Measurements from ENCODE around the gene R3HDM2. TPM values are rescaled to one million over a fixed set of nuclear protein-coding genes. Genes with fewer than 3 reads are reported as not detected.

The R3HDM2 gene
- total and polyA plus RNA-seq, 2 of the 13 experiments (the other 11 are each of a cell fraction or from before 2014, with no cell fraction given): 11.1 to 23.5 TPM

DNA sequence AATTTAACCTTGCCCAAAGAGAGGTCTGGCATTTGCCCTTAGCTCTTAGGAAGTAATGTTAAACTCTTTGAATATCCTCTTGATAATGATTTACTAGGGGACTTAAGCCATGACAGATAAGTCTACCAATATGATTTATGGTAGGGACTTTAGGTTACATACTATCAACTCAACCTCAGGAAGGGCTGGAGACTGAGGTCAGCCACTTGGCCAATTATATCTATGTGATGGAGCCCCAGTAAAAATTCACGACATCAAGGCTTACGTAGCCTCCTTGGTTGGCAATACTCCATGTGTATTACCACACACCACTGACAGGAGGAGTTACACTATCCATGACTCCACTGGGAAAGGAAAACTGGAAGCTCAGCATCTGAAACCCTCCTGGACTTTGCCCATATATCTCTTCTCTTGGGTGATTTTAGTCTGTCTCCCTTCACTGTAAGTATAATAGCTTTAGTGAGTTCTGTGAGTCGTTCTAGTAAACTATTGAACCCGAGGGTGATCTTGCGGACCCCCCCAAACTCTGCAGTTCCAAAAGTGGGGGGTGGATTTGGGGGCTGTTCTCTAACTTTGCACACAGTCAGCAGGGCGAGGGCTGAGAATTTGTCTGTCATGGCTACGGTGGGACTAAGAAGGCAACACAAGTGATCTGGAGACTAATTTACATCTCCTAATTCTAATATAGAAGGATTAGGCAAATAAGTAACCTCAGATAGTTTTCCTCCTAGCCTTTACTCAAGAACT is 62.3 kb downstream of the R3HDM2 start (continued):
- TF ChIP-seq ZNF205 (CRISPR knock-in tag; IDR thresholded peaks at IDR 0.05) (no peak), ZNF713 (CRISPR knock-in tag; IDR thresholded peaks at IDR 0.05) (no peak), ZFP1 (CRISPR knock-in tag; IDR thresholded peaks at IDR 0.05) (no peak), ZNF383 (CRISPR knock-in tag; IDR thresholded peaks at IDR 0.05; ENCODE audit: borderline replicate concordance) (no peak), NCOA1 (CRISPR knock-in tag; IDR thresholded peaks at IDR 0.05) (no peak), CHD4 (IDR thresholded peaks at IDR 0.05; ENCODE audit: borderline replicate concordance, low read length) (no peak), SIN3A (IDR thresholded peaks at IDR 0.05; ENCODE audit: borderline replicate concordance, low read depth, low read length) (no peak), MAFF (IDR thresholded peaks at IDR 0.05; ENCODE audit: low read depth, low read length) (peak; percentile 37; the same call in 1 of the 2 replicates), POLR2G (IDR thresholded peaks at IDR 0.05; ENCODE audit: low read depth, low read length) (no peak), ZNF17 (CRISPR knock-in tag; IDR thresholded peaks at IDR 0.05) (no peak), CAMTA2 (CRISPR knock-in tag; IDR thresholded peaks at IDR 0.05; ENCODE audit: borderline replicate concordance) (no peak), RFX5 (IDR thresholded peaks at IDR 0.05; ENCODE audit: low read depth, low read length) (no peak), ELF1 (CRISPR knock-in tag; IDR thresholded peaks at IDR 0.05) (no peak), SOX6 (IDR thresholded peaks at IDR 0.05) (no peak), SOX6 (CRISPR knock-in tag; IDR thresholded peaks at IDR 0.05) (no peak), ATAD3A (CRISPR knock-in tag; IDR thresholded peaks at IDR 0.05) (no peak), MAZ (IDR thresholded peaks at IDR 0.05; ENCODE audit: borderline replicate concordance, low read depth, low read length) (no peak), MAZ (CRISPR knock-in tag; IDR thresholded peaks at IDR 0.05; ENCODE audit: low read depth) (no peak), GATAD2A (CRISPR knock-in tag; IDR thresholded peaks at IDR 0.05) (peak; percentile 55; the same call in 1 of the 2 replicates), ZNF605 (CRISPR knock-in tag; IDR thresholded peaks at IDR 0.05) (no peak), KDM5A (IDR thresholded peaks at IDR 0.05; ENCODE audit: borderline replicate concordance, low read length) (no peak), TCF12 (IDR thresholded peaks at IDR 0.05) (no peak), TCF12 (CRISPR knock-in tag; IDR thresholded peaks at IDR 0.05) (no peak), TGIF2 (CRISPR knock-in tag; IDR thresholded peaks at IDR 0.05) (no peak)
- TF ChIP-seq, protein P1, sequence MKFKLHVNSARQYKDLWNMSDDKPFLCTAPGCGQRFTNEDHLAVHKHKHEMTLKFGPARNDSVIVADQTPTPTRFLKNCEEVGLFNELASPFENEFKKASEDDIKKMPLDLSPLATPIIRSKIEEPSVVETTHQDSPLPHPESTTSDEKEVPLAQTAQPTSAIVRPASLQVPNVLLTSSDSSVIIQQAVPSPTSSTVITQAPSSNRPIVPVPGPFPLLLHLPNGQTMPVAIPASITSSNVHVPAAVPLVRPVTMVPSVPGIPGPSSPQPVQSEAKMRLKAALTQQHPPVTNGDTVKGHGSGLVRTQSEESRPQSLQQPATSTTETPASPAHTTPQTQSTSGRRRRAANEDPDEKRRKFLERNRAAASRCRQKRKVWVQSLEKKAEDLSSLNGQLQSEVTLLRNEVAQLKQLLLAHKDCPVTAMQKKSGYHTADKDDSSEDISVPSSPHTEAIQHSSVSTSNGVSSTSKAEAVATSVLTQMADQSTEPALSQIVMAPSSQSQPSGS (CRISPR knock-in tag; IDR thresholded peaks at IDR 0.05): 0 out of 2 replicates have a peak, but pooled peaks have one; percentile 46
- TF ChIP-seq, protein P2, sequence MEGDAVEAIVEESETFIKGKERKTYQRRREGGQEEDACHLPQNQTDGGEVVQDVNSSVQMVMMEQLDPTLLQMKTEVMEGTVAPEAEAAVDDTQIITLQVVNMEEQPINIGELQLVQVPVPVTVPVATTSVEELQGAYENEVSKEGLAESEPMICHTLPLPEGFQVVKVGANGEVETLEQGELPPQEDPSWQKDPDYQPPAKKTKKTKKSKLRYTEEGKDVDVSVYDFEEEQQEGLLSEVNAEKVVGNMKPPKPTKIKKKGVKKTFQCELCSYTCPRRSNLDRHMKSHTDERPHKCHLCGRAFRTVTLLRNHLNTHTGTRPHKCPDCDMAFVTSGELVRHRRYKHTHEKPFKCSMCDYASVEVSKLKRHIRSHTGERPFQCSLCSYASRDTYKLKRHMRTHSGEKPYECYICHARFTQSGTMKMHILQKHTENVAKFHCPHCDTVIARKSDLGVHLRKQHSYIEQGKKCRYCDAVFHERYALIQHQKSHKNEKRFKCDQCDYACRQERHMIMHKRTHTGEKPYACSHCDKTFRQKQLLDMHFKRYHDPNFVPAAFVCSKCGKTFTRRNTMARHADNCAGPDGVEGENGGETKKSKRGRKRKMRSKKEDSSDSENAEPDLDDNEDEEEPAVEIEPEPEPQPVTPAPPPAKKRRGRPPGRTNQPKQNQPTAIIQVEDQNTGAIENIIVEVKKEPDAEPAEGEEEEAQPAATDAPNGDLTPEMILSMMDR (CRISPR knock-in tag; IDR thresholded peaks at IDR 0.05): peak; percentile 57
- TF ChIP-seq, protein P3, sequence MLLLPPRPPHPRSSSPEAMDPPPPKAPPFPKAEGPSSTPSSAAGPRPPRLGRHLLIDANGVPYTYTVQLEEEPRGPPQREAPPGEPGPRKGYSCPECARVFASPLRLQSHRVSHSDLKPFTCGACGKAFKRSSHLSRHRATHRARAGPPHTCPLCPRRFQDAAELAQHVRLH (CRISPR knock-in tag; IDR thresholded peaks at IDR 0.05; ENCODE audit: borderline replicate concordance, low read depth): peak; percentile 34; the same call in 1 of the 2 replicates
- TF ChIP-seq, protein P4, sequence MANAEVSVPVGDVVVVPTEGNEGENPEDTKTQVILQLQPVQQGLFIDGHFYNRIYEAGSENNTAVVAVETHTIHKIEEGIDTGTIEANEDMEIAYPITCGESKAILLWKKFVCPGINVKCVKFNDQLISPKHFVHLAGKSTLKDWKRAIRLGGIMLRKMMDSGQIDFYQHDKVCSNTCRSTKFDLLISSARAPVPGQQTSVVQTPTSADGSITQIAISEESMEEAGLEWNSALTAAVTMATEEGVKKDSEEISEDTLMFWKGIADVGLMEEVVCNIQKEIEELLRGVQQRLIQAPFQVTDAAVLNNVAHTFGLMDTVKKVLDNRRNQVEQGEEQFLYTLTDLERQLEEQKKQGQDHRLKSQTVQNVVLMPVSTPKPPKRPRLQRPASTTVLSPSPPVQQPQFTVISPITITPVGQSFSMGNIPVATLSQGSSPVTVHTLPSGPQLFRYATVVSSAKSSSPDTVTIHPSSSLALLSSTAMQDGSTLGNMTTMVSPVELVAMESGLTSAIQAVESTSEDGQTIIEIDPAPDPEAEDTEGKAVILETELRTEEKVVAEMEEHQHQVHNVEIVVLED (CRISPR knock-in tag; IDR thresholded peaks at IDR 0.05; ENCODE audit: borderline replicate concordance): no peak
